Lower lobe of right lung (tissue), 2 donors: ENCODE data around the gene TTC5. TPM values are rescaled to one million over a fixed set of nuclear protein-coding genes. Genes with fewer than 3 reads are reported as not detected.
A peak's percentile ranks its signal among the peaks of the same experiment; 100 is the strongest.

Source experiments
- ATAC-seq, 2 donors: fragments of 200-7000 bp; cut with Tn5 transposase; one replicate each; pipeline ENCODE4 v1.9.1; 2020 to 2022; ENCODE audit warnings: mild to moderate bottlenecking in 2 of 2, moderate library complexity in 2 of 2
- DNase-seq: peaks from one replicate; pipeline ENCODE4 v3.0.0-alpha.2; 2020
- H3K27ac ChIP-seq: fragments of 200-600 bp; one replicate; pipeline ENCODE4 v1.8.0; 2022
- H3K27me3 ChIP-seq: fragments of 200-600 bp; one replicate; pipeline ENCODE4 v1.8.0; 2022; ENCODE audit warnings: low read depth
- H3K36me3 ChIP-seq: fragments of 200-600 bp; one replicate; pipeline ENCODE4 v1.8.0; 2022; ENCODE audit warnings: mild to moderate bottlenecking
- H3K4me1 ChIP-seq: fragments of 200-600 bp; one replicate; pipeline ENCODE4 v1.8.0; 2022
- H3K4me3 ChIP-seq: fragments of 200-600 bp; one replicate; pipeline ENCODE4 v1.8.0; 2022; ENCODE audit warnings: mild to moderate bottlenecking
- H3K9me3 ChIP-seq: fragments of 200-600 bp; one replicate; pipeline ENCODE4 v1.8.0; 2022
- intact Hi-C: fragments of 100-400 bp; cut with DNase I; formaldehyde crosslinking; loops from one replicate; pipeline ENCODE4 v1.11.0; 2022
- total RNA-seq: library from RNA; stranded (reverse); fragmentation: NEBNext Ultra II Directional; extraction: Animal tissue kit (Norgen Biotek cat#: 25700); gene quantifications from one replicate; pipeline ENCODE4 v1.2.1, GENCODE V29; 2021
- TF ChIP-seq, protein P1 (sequence below): fragments of 200-600 bp; IDR thresholded peaks from one replicate; pipeline ENCODE4 v1.8.0; 2022; ENCODE audit warnings: antibody characterized with exemption, mild to moderate bottlenecking
- donor health status: DM: no; HTN: yes; CAD: no; lungs with severe emphysema.

Gene TTC5
- total RNA-seq, 1 donor from 2014 or later = 19.3 TPM

GRCh38 chr14:20328705-20329104 lies 23.0 kb upstream of the TTC5 start:
- Histone ChIP-seq H3K4me1 (peaks cover 24% of the 10 kb centered on the region), H3K27me3 (no peaks in the 10 kb centered on the region), H3K27ac (no peak overlapping the region), H3K9me3 (no peaks in the 10 kb centered on the region), H3K36me3 (peaks cover 30% of the 10 kb centered on the region), H3K4me3 (no peak overlapping the region)
- TF ChIP-seq, protein P1, sequence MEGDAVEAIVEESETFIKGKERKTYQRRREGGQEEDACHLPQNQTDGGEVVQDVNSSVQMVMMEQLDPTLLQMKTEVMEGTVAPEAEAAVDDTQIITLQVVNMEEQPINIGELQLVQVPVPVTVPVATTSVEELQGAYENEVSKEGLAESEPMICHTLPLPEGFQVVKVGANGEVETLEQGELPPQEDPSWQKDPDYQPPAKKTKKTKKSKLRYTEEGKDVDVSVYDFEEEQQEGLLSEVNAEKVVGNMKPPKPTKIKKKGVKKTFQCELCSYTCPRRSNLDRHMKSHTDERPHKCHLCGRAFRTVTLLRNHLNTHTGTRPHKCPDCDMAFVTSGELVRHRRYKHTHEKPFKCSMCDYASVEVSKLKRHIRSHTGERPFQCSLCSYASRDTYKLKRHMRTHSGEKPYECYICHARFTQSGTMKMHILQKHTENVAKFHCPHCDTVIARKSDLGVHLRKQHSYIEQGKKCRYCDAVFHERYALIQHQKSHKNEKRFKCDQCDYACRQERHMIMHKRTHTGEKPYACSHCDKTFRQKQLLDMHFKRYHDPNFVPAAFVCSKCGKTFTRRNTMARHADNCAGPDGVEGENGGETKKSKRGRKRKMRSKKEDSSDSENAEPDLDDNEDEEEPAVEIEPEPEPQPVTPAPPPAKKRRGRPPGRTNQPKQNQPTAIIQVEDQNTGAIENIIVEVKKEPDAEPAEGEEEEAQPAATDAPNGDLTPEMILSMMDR = no peak
- intact Hi-C loops = loop anchor here (10.0 kb wide), 1 partner anchor 286 kb away; no protein-coding TSS in a partner anchor
- ATAC-seq (no peak), DNase-seq (no peak)

DNA sequence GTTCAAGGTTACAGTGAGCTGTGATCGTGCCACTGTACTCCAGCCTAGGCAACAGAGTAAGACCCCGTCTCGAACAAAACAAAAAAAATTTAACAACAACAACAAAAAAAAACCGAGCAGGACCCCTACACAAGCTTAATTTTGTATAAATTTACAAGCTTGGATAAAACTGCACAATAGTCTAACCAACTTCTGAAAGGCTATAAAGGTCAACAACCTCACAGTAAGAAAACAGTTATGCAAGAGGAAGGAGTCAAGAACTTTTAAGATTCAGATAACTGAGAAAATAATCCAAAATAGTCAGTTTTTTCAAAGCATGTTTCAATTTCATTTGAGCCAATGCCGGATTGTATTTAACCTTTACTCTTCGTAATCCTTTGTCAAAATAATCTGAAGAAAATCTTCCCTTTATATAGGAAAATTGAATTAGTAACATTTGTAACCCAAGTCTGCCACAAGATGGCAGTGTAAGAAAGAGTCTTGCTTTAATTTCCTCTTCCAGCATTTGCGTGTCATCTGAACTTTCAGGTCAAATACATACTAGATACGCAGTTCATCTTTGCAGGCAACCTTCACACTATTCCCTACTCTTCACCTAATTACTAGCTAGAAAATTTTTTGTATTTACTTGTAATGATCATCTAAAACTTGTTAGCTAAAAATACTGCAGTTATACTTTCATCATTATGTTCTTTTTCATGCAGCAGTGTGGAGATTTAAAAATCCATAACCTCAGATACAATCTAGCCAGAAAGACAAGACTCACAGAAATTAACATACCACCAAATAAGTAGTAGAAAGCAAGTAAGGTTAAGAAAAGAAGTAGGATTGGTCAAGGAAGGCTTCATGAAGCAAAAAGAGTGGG lies 21.5 kb upstream of the TTC5 start:
- Histone ChIP-seq H3K27me3 (no peaks in the 10 kb centered on the region), H3K4me1 (peaks cover 17% of the 10 kb centered on the region), H3K9me3 (no peaks in the 10 kb centered on the region), H3K27ac (no peak overlapping the region), H3K36me3 (peaks cover 45% of the 10 kb centered on the region), H3K4me3 (no peak overlapping the region)
- DNase-seq (no peak), ATAC-seq (peak; percentile 67 to 72)
- TF ChIP-seq, protein P1 = peak; percentile 73
- intact Hi-C loops = loop anchor here (10.0 kb wide), 1 partner anchor 288 kb away; no protein-coding TSS in a partner anchor

- no peaks in the 10 kb centered on the region for H3K27me3 ChIP-seq
- no peak overlapping the region for H3K4me3 ChIP-seq
- H3K36me3 ChIP-seq = peaks cover 97% of the 10 kb centered on the region
- intact Hi-C loops = no loop called here
- H3K27ac ChIP-seq = no peak overlapping the region
- DNase-seq (no peak), ATAC-seq (no peak)
- no peaks in the 10 kb centered on the region for H3K4me1 ChIP-seq
- H3K9me3 ChIP-seq = no peaks in the 10 kb centered on the region
- TF ChIP-seq, protein P1 = no peak
These were observed 12.0 kb upstream of the TTC5 start for GRCh38 chr14:20317720-20318119.

DNA sequence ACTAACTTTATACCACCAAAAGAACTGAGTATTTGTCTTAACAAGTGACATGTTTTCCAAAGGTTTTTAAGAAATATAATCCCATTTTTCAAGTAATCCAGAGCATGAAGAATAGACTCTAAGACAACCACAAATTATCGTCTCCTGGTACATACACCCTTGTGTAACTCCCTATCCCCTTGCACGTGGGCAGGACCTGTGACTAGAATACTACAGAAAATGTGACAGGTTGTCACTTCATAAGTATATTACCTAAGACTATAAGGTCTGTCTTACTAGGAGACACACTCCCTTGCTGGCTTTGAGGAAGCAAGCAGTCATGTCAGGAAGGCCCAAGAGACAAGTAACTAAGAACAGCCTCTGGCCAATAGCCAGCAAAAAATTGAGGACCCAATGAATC lies 8.3 kb upstream of the TTC5 start:
- DNase-seq (no peak), ATAC-seq (no peak)
- Histone ChIP-seq H3K4me1 (no peaks in the 10 kb centered on the region), H3K36me3 (peaks cover 77% of the 10 kb centered on the region), H3K4me3 (no peak overlapping the region), H3K27ac (no peak overlapping the region), H3K27me3 (no peaks in the 10 kb centered on the region), H3K9me3 (no peaks in the 10 kb centered on the region)
- TF ChIP-seq, protein P1 = no peak
- intact Hi-C loops = no loop called here

- TF ChIP-seq, protein P1 = no peak
- H3K27ac ChIP-seq = no peak overlapping the region
- DNase-seq = no peak
- H3K36me3 ChIP-seq = peaks cover 10% of the 10 kb centered on the region
- H3K4me3 ChIP-seq = peak overlapping the region; percentile 73
- intact Hi-C loops = no loop called here
- no peaks in the 10 kb centered on the region for H3K27me3 ChIP-seq
- H3K4me1 ChIP-seq = peaks cover 14% of the 10 kb centered on the region
- ATAC-seq = no peak
- no peaks in the 10 kb centered on the region for H3K9me3 ChIP-seq
These were observed 300 bp upstream of the TTC5 start for GRCh38 chr14:20306079-20306423.
